ENCODE measurements around the gene EPB41L4A. TPM values are rescaled to one million over a fixed set of nuclear protein-coding genes. Genes with fewer than 3 reads are reported as not detected.
"Not testable (repeated sequence)": the region's sequence is repeated elsewhere in the genome, so short reads cannot be mapped to it uniquely, and the experiment has no call there.

The EPB41L4A gene
- total RNA-seq, 1 donor from 2014 or later, result 13.4 TPM

- DNase-seq (ENCODE audit: low read depth, low spot score), result no peak
Measured at GRCh38 chr5:112263469-112263868, 155.6 kb downstream of the EPB41L4A start.

- no peak for DNase-seq (ENCODE audit: low read depth, low spot score)
Measured at GRCh38 chr5:112258571-112258970, 160.5 kb downstream of the EPB41L4A start.

GRCh38 chr5:112257976-112258375 is 161.1 kb downstream of the EPB41L4A start:
- no peak for DNase-seq (ENCODE audit: low read depth, low spot score)

- no peak for DNase-seq (ENCODE audit: low read depth, low spot score)
Measured at GRCh38 chr5:112257005-112257404, 162.1 kb downstream of the EPB41L4A start.

GRCh38 chr5:112254303-112254702 is 164.8 kb downstream of the EPB41L4A start:
- DNase-seq (ENCODE audit: low read depth, low spot score), result no peak

- DNase-seq (ENCODE audit: low read depth, low spot score), result peak; percentile 87
Measured at GRCh38 chr5:112253478-112254250, 165.4 kb downstream of the EPB41L4A start.

GRCh38 chr5:112250551-112250950 is 168.5 kb downstream of the EPB41L4A start:
- no peak for DNase-seq (ENCODE audit: low read depth, low spot score)

- DNase-seq (ENCODE audit: low read depth, low spot score), result no peak
Measured at GRCh38 chr5:112248623-112249022, 170.5 kb downstream of the EPB41L4A start.

- DNase-seq (ENCODE audit: low read depth, low spot score), result no peak
Measured at GRCh38 chr5:112247960-112248359, 171.1 kb downstream of the EPB41L4A start.

GRCh38 chr5:112245656-112246055 is 173.4 kb downstream of the EPB41L4A start:
- DNase-seq (ENCODE audit: low read depth, low spot score), result no peak

- no peak for DNase-seq (ENCODE audit: low read depth, low spot score)
Measured at GRCh38 chr5:112239996-112240395, 179.1 kb downstream of the EPB41L4A start.

- no peak for DNase-seq (ENCODE audit: low read depth, low spot score)
Measured at GRCh38 chr5:112238473-112238872, 180.6 kb downstream of the EPB41L4A start.

GRCh38 chr5:112237456-112237855 is 181.6 kb downstream of the EPB41L4A start:
- no peak for DNase-seq (ENCODE audit: low read depth, low spot score)

- no peak for DNase-seq (ENCODE audit: low read depth, low spot score)
Measured at GRCh38 chr5:112234000-112234399, 185.1 kb downstream of the EPB41L4A start.

- no peak for DNase-seq (ENCODE audit: low read depth, low spot score)
Measured at GRCh38 chr5:112232667-112233066, 186.4 kb downstream of the EPB41L4A start.

GRCh38 chr5:112230606-112231005 is 188.5 kb downstream of the EPB41L4A start:
- DNase-seq (ENCODE audit: low read depth, low spot score), result no peak

GRCh38 chr5:112228667-112229066 is 190.4 kb downstream of the EPB41L4A start:
- peak; percentile 27 for DNase-seq (ENCODE audit: low read depth, low spot score)

- DNase-seq (ENCODE audit: low read depth, low spot score), result no peak
Measured at GRCh38 chr5:112227911-112228631, 191.0 kb downstream of the EPB41L4A start.

- DNase-seq (ENCODE audit: low read depth, low spot score), result no peak
Measured at GRCh38 chr5:112226215-112226614, 192.9 kb downstream of the EPB41L4A start.

GRCh38 chr5:112222997-112223396 is 196.1 kb downstream of the EPB41L4A start:
- DNase-seq (ENCODE audit: low read depth, low spot score), result not testable (repeated sequence)

- DNase-seq (ENCODE audit: low read depth, low spot score), result no peak
Measured at GRCh38 chr5:112221128-112221527, 197.9 kb downstream of the EPB41L4A start.

- DNase-seq (ENCODE audit: low read depth, low spot score), result no peak
Measured at GRCh38 chr5:112219000-112219399, 200.1 kb downstream of the EPB41L4A start.

Measured in pulmonary artery endothelial cell (primary cell).